Measurements from ENCODE around the gene FAXDC2.
"Not testable (repeated sequence)": the region's sequence is repeated elsewhere in the genome, so short reads cannot be mapped to it uniquely, and the experiment has no call there.

FAXDC2 gene

DNA sequence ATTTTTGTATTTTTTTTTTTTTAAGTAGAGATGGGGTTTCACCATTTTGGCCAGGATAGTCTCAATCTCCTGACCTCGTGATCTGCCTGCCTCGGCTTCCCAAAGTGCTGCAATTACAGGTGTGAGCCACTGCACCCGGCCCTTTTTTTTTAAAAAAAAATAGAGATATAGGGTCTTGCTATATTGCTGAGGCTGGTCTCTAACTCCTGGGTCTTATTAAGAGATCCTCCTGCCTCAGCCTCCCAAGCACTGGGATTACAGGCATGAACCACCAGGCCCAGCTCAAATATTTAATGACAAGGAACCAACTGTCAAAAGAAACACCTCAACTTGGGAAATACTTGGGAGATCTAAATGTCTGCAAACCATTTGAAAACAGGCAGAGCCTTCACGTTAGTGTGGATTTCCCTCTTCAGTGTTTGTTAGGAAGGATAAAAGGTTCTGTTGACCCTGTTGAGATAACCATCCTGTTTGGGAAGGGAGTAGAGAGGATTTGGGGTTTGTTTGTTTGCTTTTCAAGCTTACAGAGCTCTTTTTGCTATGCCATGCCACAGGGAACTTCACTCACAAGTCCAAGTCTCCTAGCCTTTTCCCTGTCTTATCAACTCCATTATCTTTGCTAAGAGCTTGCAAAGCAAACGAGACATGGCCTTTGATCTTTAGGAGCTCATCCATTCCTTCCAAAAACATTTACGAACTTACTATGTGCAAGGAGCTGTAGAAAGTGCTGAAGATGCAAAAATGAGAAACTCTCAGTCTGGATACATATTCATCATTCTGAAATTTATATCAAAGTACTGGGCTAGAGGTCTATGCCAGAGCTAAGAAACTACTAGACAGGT, 7.5 kb downstream of the FAXDC2 start:
- H3K27me3 ChIP-seq (ENCODE audit: insufficient read depth, low read depth, severe bottlenecking): no peaks in the 10 kb centered on the region
- H3K36me3 ChIP-seq: no peaks in the 10 kb centered on the region
- H3K4me3 ChIP-seq (ENCODE audit: low read depth, low read length): no peak overlapping the region
- DNase-seq: no peak
- no peak overlapping the region for H3K27ac ChIP-seq
- H3K9me3 ChIP-seq (ENCODE audit: severe bottlenecking): no peaks in the 10 kb centered on the region
- TF ChIP-seq, protein P1, sequence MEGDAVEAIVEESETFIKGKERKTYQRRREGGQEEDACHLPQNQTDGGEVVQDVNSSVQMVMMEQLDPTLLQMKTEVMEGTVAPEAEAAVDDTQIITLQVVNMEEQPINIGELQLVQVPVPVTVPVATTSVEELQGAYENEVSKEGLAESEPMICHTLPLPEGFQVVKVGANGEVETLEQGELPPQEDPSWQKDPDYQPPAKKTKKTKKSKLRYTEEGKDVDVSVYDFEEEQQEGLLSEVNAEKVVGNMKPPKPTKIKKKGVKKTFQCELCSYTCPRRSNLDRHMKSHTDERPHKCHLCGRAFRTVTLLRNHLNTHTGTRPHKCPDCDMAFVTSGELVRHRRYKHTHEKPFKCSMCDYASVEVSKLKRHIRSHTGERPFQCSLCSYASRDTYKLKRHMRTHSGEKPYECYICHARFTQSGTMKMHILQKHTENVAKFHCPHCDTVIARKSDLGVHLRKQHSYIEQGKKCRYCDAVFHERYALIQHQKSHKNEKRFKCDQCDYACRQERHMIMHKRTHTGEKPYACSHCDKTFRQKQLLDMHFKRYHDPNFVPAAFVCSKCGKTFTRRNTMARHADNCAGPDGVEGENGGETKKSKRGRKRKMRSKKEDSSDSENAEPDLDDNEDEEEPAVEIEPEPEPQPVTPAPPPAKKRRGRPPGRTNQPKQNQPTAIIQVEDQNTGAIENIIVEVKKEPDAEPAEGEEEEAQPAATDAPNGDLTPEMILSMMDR (IDR thresholded peaks at IDR 0.05; ENCODE audit: low read depth, low read length): no peak

DNA sequence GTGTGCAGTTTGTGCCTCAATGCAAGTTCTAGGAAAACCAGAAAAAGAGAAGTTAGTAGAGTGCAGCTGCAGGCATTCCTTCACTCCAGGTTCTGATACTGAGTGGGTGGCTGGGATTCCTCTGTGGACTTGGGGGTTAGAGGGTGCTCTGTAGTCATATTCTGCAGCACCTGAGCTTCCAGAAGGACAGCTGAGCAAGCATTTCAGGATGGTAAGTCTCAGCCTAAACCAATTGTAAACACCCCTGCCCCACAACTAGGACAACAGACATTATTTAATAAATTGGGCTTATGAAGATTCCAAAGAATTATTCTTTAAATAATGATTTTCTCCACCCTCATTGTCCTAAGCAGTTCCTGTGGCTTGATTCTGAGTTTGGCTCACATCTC, 9.1 kb downstream of the FAXDC2 start:
- Histone ChIP-seq H3K9me3 (ENCODE audit: severe bottlenecking) (no peaks in the 10 kb centered on the region), H3K36me3 (no peaks in the 10 kb centered on the region), H3K27ac (no peak overlapping the region), H3K27me3 (ENCODE audit: insufficient read depth, low read depth, severe bottlenecking) (no peaks in the 10 kb centered on the region), H3K4me3 (ENCODE audit: low read depth, low read length) (no peak overlapping the region)
- DNase-seq: no peak
- TF ChIP-seq, protein P1 (IDR thresholded peaks at IDR 0.05; ENCODE audit: low read depth, low read length): no peak

DNA sequence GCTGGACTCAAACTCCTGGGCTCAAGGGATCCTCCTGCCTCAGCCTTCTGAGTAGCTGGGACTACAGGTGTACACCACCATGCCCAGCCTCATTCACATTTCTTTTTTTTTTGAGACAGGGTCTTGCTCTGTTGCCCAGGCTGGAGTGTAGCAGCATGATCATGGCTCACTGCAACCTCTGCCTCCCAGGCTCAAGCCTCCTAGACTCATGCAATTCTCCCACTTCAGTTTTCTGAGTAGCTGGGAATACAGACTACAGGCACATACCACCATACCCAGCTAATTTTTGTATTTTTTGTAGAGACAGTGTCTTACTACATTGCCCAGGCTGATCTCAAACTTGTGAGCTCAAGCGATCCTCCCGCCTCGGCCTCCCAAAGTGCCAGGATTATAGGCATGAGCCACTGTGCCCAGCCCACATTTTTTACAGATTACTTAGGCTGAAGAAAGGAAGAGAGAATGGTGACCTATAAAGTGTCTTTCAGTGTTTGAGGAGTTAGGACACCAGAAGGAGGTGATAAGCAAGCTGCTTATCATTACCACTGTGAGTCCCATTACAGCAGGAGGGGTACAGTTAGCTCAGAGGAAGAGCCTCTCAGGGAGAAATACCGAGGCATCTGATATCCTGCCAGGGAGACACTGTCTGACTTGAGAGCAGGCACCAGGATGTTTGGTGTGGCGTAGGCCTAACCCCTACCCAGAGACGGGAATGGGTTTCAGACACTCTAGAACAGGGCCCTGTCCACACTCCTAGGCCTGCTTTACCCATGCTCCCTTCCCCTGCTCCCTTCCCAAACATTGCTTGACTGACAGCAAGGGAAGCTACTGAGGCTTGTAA, 9.7 kb downstream of the FAXDC2 start:
- Histone ChIP-seq H3K27me3 (ENCODE audit: insufficient read depth, low read depth, severe bottlenecking) (no peaks in the 10 kb centered on the region), H3K27ac (no peak overlapping the region), H3K36me3 (no peaks in the 10 kb centered on the region), H3K4me3 (ENCODE audit: low read depth, low read length) (no peak overlapping the region), H3K9me3 (ENCODE audit: severe bottlenecking) (no peaks in the 10 kb centered on the region)
- TF ChIP-seq, protein P1 (IDR thresholded peaks at IDR 0.05; ENCODE audit: low read depth, low read length): no peak
- DNase-seq: no peak

DNA sequence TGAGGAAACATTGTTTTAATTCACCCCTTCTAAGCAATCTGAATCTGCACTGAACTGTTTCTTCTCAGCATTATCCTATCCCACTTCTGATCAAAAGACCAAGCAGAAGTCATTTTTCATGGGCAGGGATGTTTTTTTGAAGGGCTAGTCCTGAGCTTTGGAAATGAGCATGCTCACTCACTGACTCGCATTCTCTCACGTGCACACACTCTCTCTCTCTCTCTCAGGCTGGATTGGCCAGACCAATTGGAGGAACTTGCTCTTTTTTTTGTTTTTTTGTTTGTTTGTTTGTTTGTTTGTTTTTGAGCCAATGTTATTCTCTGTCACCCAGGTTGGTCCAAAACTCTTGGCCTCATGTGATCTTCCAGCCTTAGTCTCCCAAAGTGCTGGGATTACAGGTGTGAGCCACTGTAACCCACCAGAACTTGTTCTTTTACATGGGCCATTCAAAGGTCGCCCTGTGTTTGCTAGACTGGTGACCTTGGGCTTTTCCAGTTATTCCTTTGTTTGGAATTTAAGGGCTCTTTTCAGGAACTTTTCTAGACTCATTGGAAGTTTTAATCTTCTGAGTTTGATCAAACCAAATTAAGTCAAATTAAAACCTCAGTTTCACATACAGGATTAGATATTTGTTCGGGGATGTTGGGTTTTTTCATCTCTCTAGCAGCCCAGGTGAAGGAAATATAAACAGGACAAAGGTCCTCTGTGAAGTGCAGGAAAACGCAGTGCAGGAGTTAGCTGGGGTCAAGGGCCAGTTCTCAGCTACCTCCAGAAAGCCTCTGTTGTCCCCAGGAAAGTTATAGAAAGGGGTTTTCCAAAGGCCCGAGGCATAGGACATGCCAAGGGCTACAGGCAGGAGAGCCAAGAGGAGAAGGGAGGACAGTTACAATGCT, 13.1 kb downstream of the FAXDC2 start:
- Histone ChIP-seq H3K27me3 (ENCODE audit: insufficient read depth, low read depth, severe bottlenecking) (no peaks in the 10 kb centered on the region), H3K36me3 (no peaks in the 10 kb centered on the region), H3K4me3 (ENCODE audit: low read depth, low read length) (no peak overlapping the region), H3K9me3 (ENCODE audit: severe bottlenecking) (no peaks in the 10 kb centered on the region), H3K27ac (no peak overlapping the region)
- no peak for DNase-seq
- TF ChIP-seq, protein P1 (IDR thresholded peaks at IDR 0.05; ENCODE audit: low read depth, low read length): no peak

DNA sequence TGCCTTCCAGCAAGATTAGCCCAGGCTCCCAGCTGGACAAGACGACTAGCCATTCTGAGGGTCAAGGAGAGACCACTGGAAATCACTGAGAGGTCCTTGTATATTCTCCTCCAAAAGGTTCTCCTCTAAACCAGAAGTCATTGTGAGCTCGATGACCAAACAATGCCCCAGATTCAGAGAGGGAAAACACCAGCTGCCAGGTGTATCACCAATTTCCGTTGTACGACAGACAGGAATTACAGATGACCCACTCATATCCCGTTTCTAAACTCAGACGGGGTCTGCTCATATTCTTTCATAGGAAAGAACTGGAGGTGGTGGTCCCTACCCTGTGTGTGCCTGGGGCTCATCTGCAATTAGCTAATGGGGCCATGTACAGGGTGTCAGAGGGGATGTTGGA, 14.2 kb downstream of the FAXDC2 start:
- TF ChIP-seq, protein P1 (IDR thresholded peaks at IDR 0.05; ENCODE audit: low read depth, low read length): no peak

DNA sequence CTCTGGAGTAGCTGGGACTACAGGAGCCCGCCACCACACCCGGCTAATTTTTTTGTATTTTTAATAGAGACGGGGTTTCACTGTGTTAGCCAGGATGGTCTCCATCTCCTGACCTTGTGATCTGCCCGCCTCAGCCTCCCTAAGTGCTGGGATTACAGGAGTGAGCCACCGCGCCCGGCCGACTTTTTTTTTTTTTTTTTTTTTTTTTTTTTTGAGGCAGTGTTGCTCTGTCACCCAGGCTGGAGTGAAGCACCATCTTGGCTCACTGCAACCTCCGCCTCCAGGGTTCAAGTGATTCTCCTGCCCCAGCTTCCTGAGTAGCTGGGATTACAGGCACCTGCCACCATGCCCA, 14.7 kb downstream of the FAXDC2 start:
- not testable (repeated sequence) for H3K27me3 ChIP-seq (ENCODE audit: insufficient read depth, low read depth, severe bottlenecking); H3K9me3 ChIP-seq (ENCODE audit: severe bottlenecking); H3K4me3 ChIP-seq (ENCODE audit: low read depth, low read length); DNase-seq; H3K36me3 ChIP-seq
- peak overlapping the region; percentile 23 for H3K27ac ChIP-seq

More for the DNA sequence above, 14.2 kb downstream of the FAXDC2 start:
- Histone ChIP-seq H3K9me3 (ENCODE audit: severe bottlenecking) (no peaks in the 10 kb centered on the region), H3K4me3 (ENCODE audit: low read depth, low read length) (no peak overlapping the region), H3K27ac (no peak overlapping the region), H3K36me3 (no peaks in the 10 kb centered on the region), H3K27me3 (ENCODE audit: insufficient read depth, low read depth, severe bottlenecking) (no peaks in the 10 kb centered on the region)
- DNase-seq: no peak

Data from WERI-Rb-1 (cell line).